ENCODE data around the gene OR2C3. TPM values are rescaled to one million over a fixed set of nuclear protein-coding genes. Genes with fewer than 3 reads are reported as not detected.
"Not testable (repeated sequence)": the region's sequence is repeated elsewhere in the genome, so short reads cannot be mapped to it uniquely, and the experiment has no call there.

Gene OR2C3
- total and polyA plus RNA-seq, 11 donors, result 0.04 TPM; not detected in 10

DNA sequence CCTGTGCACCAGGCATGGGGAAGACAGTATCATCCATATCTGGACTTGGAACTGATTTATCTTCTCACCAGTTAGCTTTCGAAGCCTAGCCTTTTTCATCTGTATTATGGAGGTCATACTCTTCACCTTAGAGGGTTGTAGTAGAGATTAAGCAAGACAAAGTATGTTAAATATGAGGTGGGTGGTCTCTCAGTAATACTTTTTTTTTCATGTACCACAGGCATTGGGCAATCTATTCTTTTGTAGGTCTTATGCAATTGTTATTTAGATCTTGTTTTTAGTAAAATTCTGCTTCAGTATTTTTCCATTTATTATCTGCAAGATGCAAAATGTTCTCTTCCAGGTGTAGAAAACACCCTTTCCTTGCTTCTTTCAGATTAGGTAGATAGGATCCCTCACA lies 43.1 kb downstream of the OR2C3 start:
- intact Hi-C loops (cut with DNase I), result no loop called here
- H3K36me3 ChIP-seq, result no peaks in the 10 kb centered on the region
- H3K4me3 ChIP-seq, result no peak overlapping the region
- ATAC-seq (no peak), DNase-seq (no peak)
- no peak for TF ChIP-seq POLR2A (IDR thresholded peaks at IDR 0.05)
- TF ChIP-seq, protein P1, sequence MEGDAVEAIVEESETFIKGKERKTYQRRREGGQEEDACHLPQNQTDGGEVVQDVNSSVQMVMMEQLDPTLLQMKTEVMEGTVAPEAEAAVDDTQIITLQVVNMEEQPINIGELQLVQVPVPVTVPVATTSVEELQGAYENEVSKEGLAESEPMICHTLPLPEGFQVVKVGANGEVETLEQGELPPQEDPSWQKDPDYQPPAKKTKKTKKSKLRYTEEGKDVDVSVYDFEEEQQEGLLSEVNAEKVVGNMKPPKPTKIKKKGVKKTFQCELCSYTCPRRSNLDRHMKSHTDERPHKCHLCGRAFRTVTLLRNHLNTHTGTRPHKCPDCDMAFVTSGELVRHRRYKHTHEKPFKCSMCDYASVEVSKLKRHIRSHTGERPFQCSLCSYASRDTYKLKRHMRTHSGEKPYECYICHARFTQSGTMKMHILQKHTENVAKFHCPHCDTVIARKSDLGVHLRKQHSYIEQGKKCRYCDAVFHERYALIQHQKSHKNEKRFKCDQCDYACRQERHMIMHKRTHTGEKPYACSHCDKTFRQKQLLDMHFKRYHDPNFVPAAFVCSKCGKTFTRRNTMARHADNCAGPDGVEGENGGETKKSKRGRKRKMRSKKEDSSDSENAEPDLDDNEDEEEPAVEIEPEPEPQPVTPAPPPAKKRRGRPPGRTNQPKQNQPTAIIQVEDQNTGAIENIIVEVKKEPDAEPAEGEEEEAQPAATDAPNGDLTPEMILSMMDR (IDR thresholded peaks at IDR 0.05), result no peak
- H3K27me3 ChIP-seq, result peaks cover 0 to 27% (median 0%) of the 10 kb centered on the region in 9 donors
- no peaks in the 10 kb centered on the region for H3K9me3 ChIP-seq
- 50 to 68% (median 66%) methylated on average over 1 of the region's 1 CpG for WGBS, 4 donors
- peaks cover 0 to 6% (median 0%) of the 10 kb centered on the region in 12 donors for H3K4me1 ChIP-seq
- H3K27ac ChIP-seq, result no peak overlapping the region

DNA sequence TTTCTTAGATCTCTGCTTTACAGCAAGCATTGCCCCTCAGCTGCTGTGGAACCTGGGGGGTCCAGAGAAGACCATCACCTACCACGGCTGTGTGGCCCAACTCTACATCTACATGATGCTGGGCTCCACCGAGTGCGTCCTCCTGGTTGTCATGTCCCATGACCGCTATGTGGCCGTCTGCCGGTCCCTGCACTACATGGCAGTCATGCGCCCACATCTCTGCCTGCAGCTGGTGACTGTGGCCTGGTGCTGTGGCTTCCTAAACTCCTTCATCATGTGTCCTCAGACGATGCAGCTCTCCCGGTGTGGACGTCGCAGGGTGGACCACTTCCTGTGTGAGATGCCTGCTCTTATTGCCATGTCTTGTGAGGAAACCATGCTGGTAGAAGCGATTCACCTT lies 44.9 kb downstream of the OR2C3 start:
- peaks cover 0 to 27% (median 0%) of the 10 kb centered on the region in 9 donors for H3K27me3 ChIP-seq

GRCh38 chr1:247487057-247487456 lies 49.2 kb downstream of the OR2C3 start:
- no peaks in the 10 kb centered on the region for H3K4me1 ChIP-seq
- ATAC-seq, result peak in 3 of 4 donors; percentile 58 to 70 (median 69)
- no peak for TF ChIP-seq POLR2A (IDR thresholded peaks at IDR 0.05)
- TF ChIP-seq, protein P1 (IDR thresholded peaks at IDR 0.05), result peak in 11 of 12 donors; percentile 23 to 60 (median 45)
- intact Hi-C loops (cut with DNase I), result loop anchor here in 9 of 10 donors (1.0 to 10.0 kb wide), 6 partner anchors 95 to 442 kb away; no protein-coding TSS in a partner anchor
- no peak overlapping the region for H3K27ac ChIP-seq
- peaks cover 0 to 23% (median 0%) of the 10 kb centered on the region in 9 donors for H3K27me3 ChIP-seq
- H3K36me3 ChIP-seq, result no peaks in the 10 kb centered on the region
- DNase-seq, result no peak
- H3K9me3 ChIP-seq, result no peaks in the 10 kb centered on the region
- no peak overlapping the region for H3K4me3 ChIP-seq

More for the DNA sequence above, 44.9 kb downstream of the OR2C3 start:
- no peak overlapping the region for H3K27ac ChIP-seq
- no peaks in the 10 kb centered on the region for H3K9me3 ChIP-seq
- ATAC-seq (no peak), DNase-seq (no peak)
- no peak overlapping the region for H3K4me3 ChIP-seq
- H3K36me3 ChIP-seq, result no peaks in the 10 kb centered on the region
- no peak for TF ChIP-seq POLR2A (IDR thresholded peaks at IDR 0.05)
- TF ChIP-seq, protein P1 (IDR thresholded peaks at IDR 0.05), result no peak
- H3K4me1 ChIP-seq, result peaks cover 0 to 6% (median 0%) of the 10 kb centered on the region in 12 donors
- 85 to 90% (median 88%) methylated on average over 12 of the region's 12 CpGs for WGBS, 4 donors
- intact Hi-C loops (cut with DNase I), result no loop called here

- 67 to 77% (median 70%) methylated on average over 1 of the region's 1 CpG for WGBS, 4 donors
- Histone ChIP-seq H3K27ac (no peak overlapping the region), H3K9me3 (no peaks in the 10 kb centered on the region), H3K36me3 (no peaks in the 10 kb centered on the region), H3K27me3 (no peaks in the 10 kb centered on the region), H3K4me3 (no peak overlapping the region), H3K4me1 (no peaks in the 10 kb centered on the region)
- TF ChIP-seq POLR2A (IDR thresholded peaks at IDR 0.05), result no peak
- TF ChIP-seq, protein P1 (IDR thresholded peaks at IDR 0.05), result no peak
- DNase-seq (no peak), ATAC-seq (no peak)
- intact Hi-C loops (cut with DNase I), result loop anchor here in 1 of 10 donors (10.0 kb wide), 1 partner anchor 438 kb away; no protein-coding TSS in a partner anchor
Measured at GRCh38 chr1:247482747-247483146, 53.5 kb downstream of the OR2C3 start.

DNA sequence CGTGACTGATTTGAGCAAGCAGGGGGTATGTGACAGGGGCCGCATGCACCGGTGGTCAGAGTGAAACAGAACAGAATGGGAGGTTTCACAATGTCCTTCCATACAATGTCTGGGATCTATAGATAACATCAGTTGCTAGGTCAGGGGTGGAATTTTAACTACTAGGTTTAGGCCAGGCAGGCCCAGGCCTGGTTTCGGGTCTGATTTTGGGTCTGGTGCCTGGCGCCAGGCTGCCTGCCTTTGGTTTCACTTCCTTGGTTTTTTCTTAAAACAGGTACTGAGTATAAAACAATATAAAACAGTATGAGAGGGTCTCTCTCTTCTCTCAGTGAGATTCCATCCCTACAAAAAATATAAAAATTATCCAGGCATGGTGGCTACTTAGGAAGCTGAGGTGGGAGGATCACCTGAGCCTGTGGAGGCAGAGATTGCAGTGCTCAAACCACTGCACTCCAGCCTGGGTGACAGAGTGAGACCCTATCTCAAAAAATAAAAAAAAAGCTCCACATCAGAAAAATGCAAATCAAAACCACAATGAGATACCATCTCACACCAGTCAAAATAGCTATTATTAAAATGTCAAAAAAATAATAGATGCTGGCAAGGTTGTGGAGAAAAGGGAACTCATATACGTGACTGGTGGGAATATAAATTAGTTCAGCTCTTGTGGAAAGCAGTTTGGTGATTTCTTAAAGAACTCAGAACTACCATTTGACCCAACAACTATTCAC lies 59.7 kb downstream of the OR2C3 start:
- ATAC-seq; H3K4me3 ChIP-seq; H3K4me1 ChIP-seq; H3K27ac ChIP-seq; intact Hi-C loops (cut with DNase I); H3K27me3 ChIP-seq; DNase-seq; H3K36me3 ChIP-seq: not testable (repeated sequence)
- WGBS, 4 donors, result 81 to 92% (median 89%) methylated on average over 6 of the region's 6 CpGs
- H3K9me3 ChIP-seq, result peaks cover 0 to 12% (median 2%) of the 10 kb centered on the region in 12 donors
